Stimulated activated effector memory CD8-positive, alpha-beta T cell treated with anti-CD3 and anti-CD28 coated beads, Interleukin-12 subunit alpha, Interleukin-12 subunit beta, amount 100 ng/mL, for 72 hours (primary cell): ENCODE measurements around the gene CLDN9.

Experiments used
- ATAC-seq: fragments of 150-1000 bp; cut with Tn5 transposase; 2 replicates; pipeline ENCODE4 v1.10.0; 2021
- DNase-seq, 2 donors: peaks; one replicate each; pipeline ENCODE4 v3.0.0; 2021 to 2022; ENCODE audit warnings: low spot score in 2 of 2
- H3K27ac Mint-ChIP-seq: one replicate; pipeline ENCODE4 v1.8.0; 2022; ENCODE audit warnings: mild to moderate bottlenecking, mixed read lengths
- H3K36me3 Mint-ChIP-seq: one replicate; pipeline ENCODE4 v1.8.0; 2022; ENCODE audit warnings: mild to moderate bottlenecking, mixed read lengths
- H3K4me1 Mint-ChIP-seq: one replicate; pipeline ENCODE4 v1.8.0; 2022; ENCODE audit warnings: mixed read lengths
- H3K4me3 Mint-ChIP-seq: one replicate; pipeline ENCODE4 v1.8.0; 2022; ENCODE audit warnings: mild to moderate bottlenecking, mixed read lengths
- H3K9me3 Mint-ChIP-seq: one replicate; pipeline ENCODE4 v1.8.0; 2022; ENCODE audit warnings: mixed read lengths

Gene CLDN9

DNA sequence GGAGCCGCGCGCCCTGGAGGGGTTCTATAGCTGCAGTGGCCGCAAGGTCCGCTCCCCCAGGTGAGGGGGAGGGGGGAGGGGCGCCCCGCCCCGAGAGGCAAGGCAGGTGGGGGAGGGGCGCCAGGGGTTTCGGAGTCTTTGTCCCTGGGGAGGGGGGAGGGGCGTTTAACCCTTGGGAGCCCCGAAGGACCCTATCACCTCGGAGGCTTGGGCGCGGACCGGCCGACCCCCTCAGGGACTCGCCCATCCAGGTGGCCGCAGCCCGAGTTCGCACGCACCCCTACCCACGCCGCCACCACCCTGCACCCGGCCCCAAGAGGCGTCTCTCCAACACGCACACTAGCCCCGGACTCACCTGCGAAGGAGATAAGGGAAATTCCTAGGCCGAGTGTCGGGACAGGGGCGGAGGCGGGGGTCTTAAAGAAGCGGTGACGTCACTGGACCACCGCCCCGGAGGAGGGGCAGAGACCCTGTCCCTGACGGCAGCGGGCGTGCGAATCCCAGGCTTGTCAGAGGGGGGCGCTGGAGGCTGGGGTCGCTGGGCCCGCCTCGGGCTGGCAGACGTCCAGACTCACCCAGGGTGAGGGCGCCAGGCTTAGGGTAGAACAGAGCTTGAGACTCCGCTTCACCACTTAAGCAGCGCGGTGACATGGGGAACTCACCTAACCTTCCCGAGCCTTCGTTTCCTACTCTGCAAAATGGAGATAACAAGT is 5.2 kb downstream of the CLDN9 start, which contains the start of gene CLDN6:
TSS of gene CLDN6 (minus strand) at position 390 of the 713 bp plus-strand sequence. CDS start 2,162 bp downstream, outside the sequence.
- peaks cover 35% of the 10 kb centered on the region for H3K36me3 Mint-ChIP-seq
- ATAC-seq (no peak), DNase-seq (no peak)
- H3K9me3 Mint-ChIP-seq: no peaks in the 10 kb centered on the region
- no peak within 1 kb of the TSS for H3K27ac Mint-ChIP-seq
- H3K4me3 Mint-ChIP-seq: no peak within 1 kb of the TSS
- peaks cover 30% of the 10 kb centered on the region for H3K4me1 Mint-ChIP-seq

DNA sequence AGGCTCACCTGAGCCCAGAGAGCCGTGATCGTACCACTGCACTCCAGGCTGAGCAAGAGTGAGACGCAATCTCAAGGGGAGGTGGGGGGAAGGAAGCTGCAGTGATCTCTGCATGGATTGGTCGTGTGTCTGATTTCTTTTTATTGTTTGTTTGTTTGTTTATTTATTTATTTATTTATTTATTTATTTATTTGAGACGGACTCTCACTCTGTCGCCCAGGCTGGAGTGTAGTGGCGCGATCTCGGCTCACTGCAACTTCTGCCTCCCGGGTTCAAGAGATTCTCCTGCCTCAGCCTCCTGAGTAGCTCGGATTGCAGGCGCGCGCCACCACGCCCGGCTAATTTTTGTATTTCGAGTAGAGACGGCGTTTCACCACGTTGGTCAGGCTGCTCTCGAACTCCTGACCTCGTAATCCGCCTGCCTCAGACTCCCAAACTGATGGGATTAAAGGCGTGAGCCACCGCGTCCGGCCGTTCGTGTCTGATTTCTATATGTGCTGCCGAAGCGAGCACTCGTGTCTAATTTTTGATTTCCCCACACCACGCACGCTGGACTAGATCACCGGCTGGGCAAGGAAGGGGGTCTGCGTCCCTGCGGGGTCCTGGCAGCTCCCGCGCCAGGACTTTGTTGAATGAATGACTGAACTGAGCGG is 7.0 kb downstream of the CLDN9 start:
- Mint-ChIP-seq H3K36me3 (peaks cover 52% of the 10 kb centered on the region), H3K27ac (peak overlapping the region; percentile 91), H3K4me1 (peaks cover 46% of the 10 kb centered on the region), H3K4me3 (peak overlapping the region; percentile 78), H3K9me3 (no peaks in the 10 kb centered on the region)
- ATAC-seq: no peak
- DNase-seq: no peak

DNA sequence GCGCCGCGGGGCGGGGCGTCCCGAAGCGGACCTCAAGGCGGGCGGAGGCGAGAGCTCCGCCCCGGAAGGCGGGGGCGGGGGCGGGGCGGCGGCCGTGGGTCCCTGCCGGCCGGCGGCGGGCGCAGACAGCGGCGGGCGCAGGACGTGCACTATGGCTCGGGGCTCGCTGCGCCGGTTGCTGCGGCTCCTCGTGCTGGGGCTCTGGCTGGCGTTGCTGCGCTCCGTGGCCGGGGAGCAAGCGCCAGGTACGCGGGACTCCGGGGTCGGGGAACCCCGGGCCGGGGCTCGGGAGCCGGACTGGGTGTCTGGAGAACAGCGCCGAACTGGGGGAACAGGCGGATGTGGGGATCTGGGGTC is 7.5 kb downstream of the CLDN9 start, which contains the start of gene TNFRSF12A:
TSS of gene TNFRSF12A (plus strand) at position 122 of the 357 bp plus-strand sequence. CDS start at position 152, 30 bp downstream.
- H3K36me3 Mint-ChIP-seq: peaks cover 57% of the 10 kb centered on the region
- peak; percentile 70 to 85 for DNase-seq

DNA sequence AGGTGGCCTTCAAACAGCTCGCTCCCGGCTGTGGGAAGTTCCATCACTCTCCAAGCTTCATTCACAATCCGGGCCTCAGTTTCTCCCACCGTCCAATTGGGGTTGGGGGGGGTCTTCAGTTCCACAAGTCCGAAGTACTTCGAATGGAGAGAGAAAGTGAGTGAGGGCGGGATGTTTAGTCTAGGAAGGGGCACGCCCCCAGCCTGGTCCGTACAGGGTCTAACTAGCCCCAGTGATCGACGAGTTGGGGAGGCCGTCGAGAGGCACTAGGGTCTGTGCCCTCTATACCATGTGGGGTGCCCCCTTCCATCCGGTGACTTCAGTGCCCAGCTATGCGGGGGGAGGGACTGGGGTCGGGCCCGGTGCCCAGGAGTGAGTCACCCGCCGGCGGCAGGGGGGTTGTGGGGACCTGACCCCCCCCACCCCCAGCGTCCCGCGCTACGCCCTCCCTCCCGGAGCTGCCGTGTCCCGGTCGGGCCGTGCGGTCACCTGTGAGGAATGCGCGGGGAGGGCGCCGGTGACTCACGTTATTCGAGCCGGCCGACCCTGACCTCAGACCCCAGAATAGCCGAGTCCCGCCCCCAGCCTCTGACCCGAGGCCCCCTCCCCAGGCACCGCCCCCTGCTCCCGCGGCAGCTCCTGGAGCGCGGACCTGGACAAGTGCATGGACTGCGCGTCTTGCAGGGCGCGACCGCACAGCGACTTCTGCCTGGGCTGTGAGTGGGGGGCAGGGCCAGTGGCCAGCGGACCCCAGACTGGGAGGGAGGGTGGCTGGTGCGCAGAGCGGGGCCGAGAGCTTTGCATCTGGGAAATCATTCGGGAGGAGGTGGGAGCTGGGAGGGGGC is 8.1 kb downstream of the CLDN9 start:
- H3K4me1 Mint-ChIP-seq: peaks cover 51% of the 10 kb centered on the region
- ATAC-seq (peak; percentile 38), DNase-seq (peak; percentile 38 to 75)
- no peaks in the 10 kb centered on the region for H3K9me3 Mint-ChIP-seq
- peaks cover 63% of the 10 kb centered on the region for H3K36me3 Mint-ChIP-seq
- H3K27ac Mint-ChIP-seq: peak overlapping the region; percentile 91
- H3K4me3 Mint-ChIP-seq: peak overlapping the region; percentile 78

More for the DNA sequence above, 7.5 kb downstream of the CLDN9 start, which contains the start of gene TNFRSF12A:
- peak within 1 kb of the TSS; percentile 78 for H3K4me3 Mint-ChIP-seq
- H3K27ac Mint-ChIP-seq: peak within 1 kb of the TSS; percentile 91
- peaks cover 47% of the 10 kb centered on the region for H3K4me1 Mint-ChIP-seq
- H3K9me3 Mint-ChIP-seq: no peaks in the 10 kb centered on the region
- peak; percentile 44 for ATAC-seq

DNA sequence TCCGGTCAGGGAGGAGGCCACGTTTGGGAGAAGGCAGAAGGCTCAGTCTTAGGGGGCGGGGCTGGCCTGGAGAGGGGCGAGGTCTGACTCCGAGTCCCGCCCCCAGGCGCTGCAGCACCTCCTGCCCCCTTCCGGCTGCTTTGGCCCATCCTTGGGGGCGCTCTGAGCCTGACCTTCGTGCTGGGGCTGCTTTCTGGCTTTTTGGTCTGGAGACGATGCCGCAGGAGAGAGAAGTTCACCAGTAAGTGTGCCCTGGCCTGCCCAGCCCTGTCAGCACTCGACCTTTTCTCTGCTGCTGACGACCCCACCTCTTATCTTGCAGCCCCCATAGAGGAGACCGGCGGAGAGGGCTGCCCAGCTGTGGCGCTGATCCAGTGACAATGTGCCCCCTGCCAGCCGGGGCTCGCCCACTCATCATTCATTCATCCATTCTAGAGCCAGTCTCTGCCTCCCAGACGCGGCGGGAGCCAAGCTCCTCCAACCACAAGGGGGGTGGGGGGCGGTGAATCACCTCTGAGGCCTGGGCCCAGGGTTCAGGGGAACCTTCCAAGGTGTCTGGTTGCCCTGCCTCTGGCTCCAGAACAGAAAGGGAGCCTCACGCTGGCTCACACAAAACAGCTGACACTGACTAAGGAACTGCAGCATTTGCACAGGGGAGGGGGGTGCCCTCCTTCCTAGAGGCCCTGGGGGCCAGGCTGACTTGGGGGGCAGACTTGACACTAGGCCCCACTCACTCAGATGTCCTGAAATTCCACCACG is 8.9 kb downstream of the CLDN9 start:
- H3K27ac Mint-ChIP-seq: peak overlapping the region; percentile 91
- H3K9me3 Mint-ChIP-seq: no peaks in the 10 kb centered on the region

DNA sequence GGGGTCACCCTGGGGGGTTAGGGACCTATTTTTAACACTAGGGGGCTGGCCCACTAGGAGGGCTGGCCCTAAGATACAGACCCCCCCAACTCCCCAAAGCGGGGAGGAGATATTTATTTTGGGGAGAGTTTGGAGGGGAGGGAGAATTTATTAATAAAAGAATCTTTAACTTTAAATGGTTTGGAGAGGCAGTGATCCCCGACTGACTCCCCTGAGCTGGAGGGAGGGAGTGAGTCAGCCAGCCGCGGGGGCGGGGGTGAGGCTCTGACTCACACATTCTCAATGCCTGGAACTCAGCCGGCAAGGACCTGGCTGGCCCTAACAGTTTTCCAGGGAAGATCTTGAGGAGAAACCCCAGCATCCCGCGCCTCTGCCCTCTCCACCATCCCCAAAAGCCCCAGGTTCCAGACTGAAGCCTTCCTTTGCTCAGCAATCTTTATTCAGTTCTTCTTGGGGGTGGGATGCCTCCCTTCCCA is 9.5 kb downstream of the CLDN9 start:
- Mint-ChIP-seq H3K27ac (peak overlapping the region; percentile 91), H3K4me3 (peak overlapping the region; percentile 78), H3K4me1 (peaks cover 59% of the 10 kb centered on the region), H3K9me3 (no peaks in the 10 kb centered on the region), H3K36me3 (peaks cover 77% of the 10 kb centered on the region)
- ATAC-seq: peak; percentile 52
- DNase-seq: peak; percentile 77 to 88

More for the DNA sequence above, 8.9 kb downstream of the CLDN9 start:
- H3K36me3 Mint-ChIP-seq: peaks cover 71% of the 10 kb centered on the region
- ATAC-seq (peak; percentile 52), DNase-seq (peak; percentile 66 to 87)
- peaks cover 59% of the 10 kb centered on the region for H3K4me1 Mint-ChIP-seq
- peak overlapping the region; percentile 78 for H3K4me3 Mint-ChIP-seq

DNA sequence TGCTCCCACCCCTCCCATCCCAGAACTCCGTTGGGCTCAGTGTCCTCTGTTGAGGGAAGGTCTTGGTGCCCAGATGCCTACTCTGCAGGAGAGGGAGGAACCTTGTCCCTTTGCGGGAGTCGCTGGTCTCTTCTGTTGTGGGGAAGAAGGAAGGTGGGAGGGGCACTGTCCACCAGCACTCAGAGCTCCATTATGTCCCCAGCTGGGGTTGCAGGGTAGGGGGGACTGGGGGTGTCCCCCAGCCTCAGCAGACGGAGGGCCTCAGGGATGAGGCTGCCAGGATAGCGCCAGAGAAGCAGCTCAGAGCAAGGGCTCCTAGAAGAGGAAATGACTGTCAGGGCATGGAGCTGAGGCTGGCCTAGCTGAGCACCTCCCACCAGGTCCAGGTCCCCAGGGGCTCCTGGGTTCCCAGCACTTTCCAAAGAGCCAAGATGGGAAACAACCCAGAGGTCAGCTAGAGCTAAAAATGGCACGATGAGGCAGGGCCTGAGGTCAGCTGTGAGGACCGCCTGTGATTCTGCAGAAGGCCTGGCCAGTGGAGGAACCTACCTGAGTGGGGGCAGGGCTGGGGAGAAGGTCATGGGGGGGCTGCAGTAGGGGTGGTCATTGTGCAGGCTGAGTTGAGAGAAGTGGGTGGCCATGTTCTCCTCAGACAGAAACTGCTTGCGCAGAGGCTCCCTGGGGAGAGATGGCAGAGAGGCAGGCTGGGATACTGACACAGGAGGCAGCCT is 10.1 kb downstream of the CLDN9 start:
- H3K36me3 Mint-ChIP-seq: peaks cover 82% of the 10 kb centered on the region
- peaks cover 59% of the 10 kb centered on the region for H3K4me1 Mint-ChIP-seq
- ATAC-seq (no peak), DNase-seq (no peak)
- no peaks in the 10 kb centered on the region for H3K9me3 Mint-ChIP-seq
- H3K27ac Mint-ChIP-seq: peak overlapping the region; percentile 91
- peak overlapping the region; percentile 78 for H3K4me3 Mint-ChIP-seq

DNA sequence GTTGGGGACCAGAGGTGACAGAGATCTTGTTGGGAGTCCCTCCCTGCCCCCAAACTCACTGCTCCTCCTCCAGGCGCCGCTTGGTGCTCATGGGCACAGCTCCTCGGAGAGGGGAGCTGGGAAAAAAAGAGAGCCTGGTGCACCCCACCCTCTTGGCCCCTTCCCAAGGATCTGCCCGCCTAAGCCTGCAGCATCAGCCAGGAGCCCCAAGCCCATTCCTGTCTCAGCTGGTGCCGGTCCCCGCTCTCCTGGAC is 10.6 kb downstream of the CLDN9 start:
- no peak for ATAC-seq
- H3K27ac Mint-ChIP-seq: peak overlapping the region; percentile 91
- H3K4me1 Mint-ChIP-seq: peaks cover 63% of the 10 kb centered on the region
- H3K4me3 Mint-ChIP-seq: peak overlapping the region; percentile 78
- no peak for DNase-seq
- no peaks in the 10 kb centered on the region for H3K9me3 Mint-ChIP-seq
- peaks cover 83% of the 10 kb centered on the region for H3K36me3 Mint-ChIP-seq

DNA sequence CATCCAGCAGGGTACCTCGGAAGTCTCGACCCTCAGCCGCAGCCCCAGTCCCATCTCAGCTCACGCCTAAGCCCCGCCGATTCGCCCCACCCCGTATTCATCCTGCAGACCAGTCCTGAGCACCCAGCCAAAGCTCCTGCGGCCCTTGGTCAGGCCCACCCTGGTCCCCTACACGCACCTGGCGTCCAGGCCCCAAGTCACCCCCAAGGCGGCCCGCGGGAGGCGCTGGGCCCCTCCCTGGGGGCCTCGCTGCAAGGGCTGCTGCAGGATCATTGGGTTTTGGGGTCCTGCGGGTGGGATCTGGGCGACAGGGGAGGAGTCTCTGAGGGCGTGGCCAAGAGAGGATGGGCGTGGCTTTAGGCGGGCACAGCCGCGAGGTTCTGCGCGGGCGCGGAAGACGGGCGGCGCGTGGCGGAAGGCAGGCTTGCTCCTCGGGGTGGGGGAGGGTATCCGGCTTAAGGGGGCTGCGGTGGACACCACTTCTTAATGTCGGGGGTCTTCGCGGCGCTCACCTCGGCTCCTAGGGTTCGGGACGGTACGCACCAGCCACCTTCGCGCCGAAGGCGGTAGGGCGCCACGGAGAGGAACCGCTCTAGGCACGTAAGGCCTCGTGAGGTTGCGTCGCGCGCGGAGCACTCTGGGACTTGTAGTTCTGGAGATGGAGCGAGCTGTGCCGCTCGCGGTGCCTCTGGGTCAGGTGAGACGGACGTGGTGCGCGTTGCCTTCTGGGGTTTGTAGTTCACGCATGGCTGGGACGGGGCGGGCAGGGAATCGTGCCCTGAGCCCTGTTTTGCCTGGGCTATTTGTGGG is 11.2 kb downstream of the CLDN9 start, which contains the start of the genes HCFC1R1 and THOC6:
TSS of gene HCFC1R1 (minus strand) at position 274 of the 810 bp plus-strand sequence. CDS start at position 273, 1 bp downstream.
TSS of gene THOC6 (plus strand) at position 367 of the 810 bp plus-strand sequence. CDS start at position 659, 292 bp downstream.
- DNase-seq (peak; percentile 89 to 98), ATAC-seq (peak; percentile 86)
- Mint-ChIP-seq H3K27ac (peak within 1 kb of the TSS; percentile 91), H3K4me1 (peaks cover 68% of the 10 kb centered on the region), H3K36me3 (peaks cover 85% of the 10 kb centered on the region), H3K9me3 (no peaks in the 10 kb centered on the region), H3K4me3 (peak within 1 kb of the TSS; percentile 78)

DNA sequence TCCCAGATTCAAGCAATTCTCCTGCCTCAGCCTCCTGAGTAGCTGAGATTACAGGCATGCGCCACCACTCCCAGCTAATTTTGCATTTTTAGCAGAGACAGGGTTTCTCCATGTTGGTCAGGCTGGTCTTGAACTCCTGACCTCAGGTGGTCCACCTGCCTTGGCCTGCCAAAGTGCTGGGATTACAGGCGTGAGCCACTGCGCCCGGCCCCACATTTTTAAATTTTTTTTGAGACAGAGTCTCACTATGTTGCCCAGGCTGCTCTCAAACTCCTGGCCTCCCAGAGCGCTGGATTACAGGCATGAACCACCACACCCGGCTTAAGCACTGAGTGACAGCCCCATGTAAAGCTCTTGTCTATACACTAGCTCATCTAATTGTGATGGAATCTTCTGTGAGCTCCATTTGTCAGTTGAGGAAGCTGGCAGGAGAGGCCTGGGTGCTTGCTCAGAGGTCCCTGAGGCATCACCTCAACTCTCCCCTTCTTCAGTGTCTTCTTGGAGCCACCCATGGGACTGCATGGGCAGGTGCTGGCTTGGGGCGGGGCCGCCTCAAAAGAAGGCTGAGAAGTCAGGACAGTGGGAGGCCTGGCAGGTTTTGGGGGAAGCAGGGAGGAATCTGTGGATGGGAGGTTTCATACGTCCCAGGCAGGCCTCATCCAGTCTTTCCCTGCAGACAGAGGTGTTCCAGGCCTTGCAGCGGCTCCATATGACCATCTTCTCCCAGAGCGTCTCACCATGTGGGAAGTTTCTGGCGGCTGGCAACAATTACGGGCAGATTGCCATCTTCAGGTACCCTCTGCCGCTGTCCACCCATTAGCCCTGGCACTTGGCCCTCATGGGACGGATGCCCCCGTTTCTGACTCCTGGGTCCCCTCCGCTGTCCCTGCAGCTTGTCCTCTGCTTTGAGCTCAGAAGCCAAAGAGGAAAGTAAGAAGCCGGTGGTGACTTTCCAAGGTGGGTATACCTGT is 12.6 kb downstream of the CLDN9 start:
- Mint-ChIP-seq H3K4me1 (peaks cover 72% of the 10 kb centered on the region), H3K27ac (no peak overlapping the region), H3K36me3 (peaks cover 85% of the 10 kb centered on the region), H3K9me3 (no peaks in the 10 kb centered on the region), H3K4me3 (peak overlapping the region; percentile 78)
- ATAC-seq (no peak), DNase-seq (no peak)

DNA sequence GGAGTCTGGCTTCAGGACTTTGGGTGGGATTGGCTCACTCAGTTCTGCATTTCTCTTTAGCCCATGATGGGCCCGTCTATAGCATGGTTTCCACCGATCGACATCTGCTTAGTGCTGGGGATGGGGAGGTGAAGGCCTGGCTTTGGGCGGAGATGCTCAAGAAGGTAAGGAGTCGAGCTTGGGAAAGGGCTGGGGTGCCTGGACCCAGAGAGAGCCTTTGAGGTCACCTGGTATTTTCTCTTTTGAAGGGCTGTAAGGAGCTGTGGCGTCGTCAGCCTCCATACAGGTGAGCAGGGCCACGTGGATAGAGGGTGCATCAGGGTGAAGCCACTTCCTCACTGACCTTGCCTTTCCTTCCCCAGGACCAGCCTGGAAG is 13.3 kb downstream of the CLDN9 start:
- ATAC-seq: no peak
- Mint-ChIP-seq H3K4me1 (peaks cover 75% of the 10 kb centered on the region), H3K27ac (no peak overlapping the region), H3K4me3 (no peak overlapping the region), H3K36me3 (peaks cover 78% of the 10 kb centered on the region), H3K9me3 (no peaks in the 10 kb centered on the region)
- DNase-seq: no peak

DNA sequence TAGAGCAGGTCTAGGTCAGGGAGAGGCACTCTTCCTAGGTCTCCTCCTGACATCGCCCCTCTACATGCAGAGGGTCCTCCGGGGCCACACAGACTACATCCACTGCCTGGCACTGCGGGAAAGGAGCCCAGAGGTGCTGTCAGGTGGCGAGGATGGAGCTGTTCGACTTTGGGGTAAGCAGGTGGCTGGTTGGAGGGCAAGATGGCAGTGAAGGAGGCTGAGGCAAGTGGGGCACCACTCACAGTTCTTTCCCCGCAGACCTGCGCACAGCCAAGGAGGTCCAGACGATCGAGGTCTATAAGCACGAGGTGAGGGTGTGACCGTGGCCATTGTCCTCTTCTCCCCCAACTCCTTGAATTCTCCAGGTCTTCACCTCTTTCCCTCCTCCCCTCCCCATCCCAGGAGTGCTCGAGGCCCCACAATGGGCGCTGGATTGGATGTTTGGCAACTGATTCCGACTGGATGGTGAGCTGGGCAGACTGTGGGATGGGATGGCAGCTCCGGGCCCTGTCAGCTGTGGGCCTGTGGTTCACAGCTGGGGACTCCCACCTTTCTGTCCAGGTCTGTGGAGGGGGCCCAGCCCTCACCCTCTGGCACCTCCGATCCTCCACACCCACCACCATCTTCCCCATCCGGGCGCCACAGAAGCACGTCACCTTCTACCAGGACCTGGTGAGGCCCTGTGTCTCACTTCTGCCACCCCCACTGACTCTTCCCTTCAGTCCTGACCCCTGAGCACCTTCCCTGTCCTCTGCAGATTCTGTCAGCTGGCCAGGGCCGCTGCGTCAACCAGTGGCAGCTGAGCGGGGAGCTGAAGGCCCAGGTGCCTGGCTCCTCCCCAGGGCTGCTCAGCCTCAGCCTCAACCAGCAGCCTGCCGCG is 14.1 kb downstream of the CLDN9 start:
- peaks cover 70% of the 10 kb centered on the region for H3K36me3 Mint-ChIP-seq
- DNase-seq (no peak), ATAC-seq (no peak)
- H3K9me3 Mint-ChIP-seq: no peaks in the 10 kb centered on the region
- H3K27ac Mint-ChIP-seq: no peak overlapping the region
- H3K4me3 Mint-ChIP-seq: no peak overlapping the region
- H3K4me1 Mint-ChIP-seq: peaks cover 68% of the 10 kb centered on the region
